VCaP (cell line): Measurements from ENCODE around the gene CRIP2.
A peak's percentile ranks its signal among the peaks of the same experiment; 100 is the strongest.

Source experiments
- H3K27ac ChIP-seq: fragments of 450-650 bp; 2 replicates; pipeline ENCODE4 v1.5.1; 2017
- CTCF ChIP-seq: fragments of 450-650 bp; conservative IDR thresholded peaks from 2 replicates; pipeline ENCODE4 v1.5.1; 2017; ENCODE audit warnings: mild to moderate bottlenecking, moderate library complexity

CRIP2 gene

GRCh38 chr14:105484069-105484996 lies 9.7 kb downstream of the CRIP2 start:
- H3K27ac ChIP-seq, result peak overlapping the region; percentile 99

GRCh38 chr14:105484997-105485393 lies 10.4 kb downstream of the CRIP2 start:
- no peak overlapping the region for H3K27ac ChIP-seq
- TF ChIP-seq CTCF, result no peak

More at GRCh38 chr14:105484069-105484996, 9.7 kb downstream of the CRIP2 start:
- TF ChIP-seq CTCF, result no peak

- no peak overlapping the region for H3K27ac ChIP-seq
- TF ChIP-seq CTCF, result no peak
Measured at GRCh38 chr14:105485739-105486162, 11.1 kb downstream of the CRIP2 start.

- no peak for TF ChIP-seq CTCF
- H3K27ac ChIP-seq, result no peak within 1 kb of the TSS
Measured at GRCh38 chr14:105486163-105486973, 11.7 kb downstream of the CRIP2 start, which contains the start of gene CRIP1. CRIP1 (plus strand) TSS chr14:105486886; CDS start chr14:105487260, 374 bp downstream.

- no peak overlapping the region for H3K27ac ChIP-seq
- no peak for TF ChIP-seq CTCF
Measured at GRCh38 chr14:105486974-105487448, 12.4 kb downstream of the CRIP2 start.

GRCh38 chr14:105487449-105487985 lies 12.9 kb downstream of the CRIP2 start:
- no peak overlapping the region for H3K27ac ChIP-seq

More at GRCh38 chr14:105487449-105487985, 12.9 kb downstream of the CRIP2 start:
- TF ChIP-seq CTCF, result no peak
